OCI-LY7 (cell line): ENCODE results near the gene ADAMTS17. TPM values are rescaled to one million over a fixed set of nuclear protein-coding genes. Genes with fewer than 3 reads are reported as not detected.

Experiments
- BruUV-seq: library from RNA; stranded (reverse); fragments of 400-500 nt; replicated peaks from 2 replicates; lab custom pipeline; 2021; lab: Mats Ljungman, UMichigan
- CTCF ChIA-PET: fragments of 300-600 bp; sonication (Branson Sonifier 250); formaldehyde crosslinking; loops from one replicate; lab custom pipeline; 2022; ENCODE audit warnings: antibody characterized with exemption; ENCODE audit not compliant: unreplicated experiment; lab: Charles Lee
- POLR2A ChIA-PET: fragments of 300-600 bp; sonication (Branson Sonifier 250); formaldehyde crosslinking; loops from one replicate; lab custom pipeline; 2022; ENCODE audit warnings: antibody characterized with exemption; lab: Charles Lee
- DNase-seq: peaks from one replicate; pipeline ENCODE4 v3.0.0-alpha.2; 2015; ENCODE audit warnings: low spot score
- H2AFZ ChIP-seq: fragments of 200-600 bp; sonication (generic), shearing (Covaris generic); 2 replicates; pipeline ENCODE4 v1.6.1; 2014; ENCODE audit warnings: mild to moderate bottlenecking, antibody characterized with exemption, low read length, moderate library complexity
- H3K27ac ChIP-seq: fragments of 200-600 bp; sonication (generic); 2 replicates; pipeline ENCODE4 v1.5.1; 2014; ENCODE audit warnings: mixed run types, low read depth, mild to moderate bottlenecking, moderate library complexity, low read length, inconsistent platforms; ENCODE audit not compliant: poor library complexity, severe bottlenecking
- H3K36me3 ChIP-seq: fragments of 200-600 bp; sonication (generic); 2 replicates; pipeline ENCODE4 v1.6.1; 2014; ENCODE audit warnings: mild to moderate bottlenecking, antibody characterized with exemption, low read length, moderate library complexity, mixed read lengths; ENCODE audit not compliant: insufficient read depth
- H3K4me1 ChIP-seq: fragments of 200-600 bp; sonication (generic); 2 replicates; pipeline ENCODE4 v1.5.1; 2014; ENCODE audit warnings: mild to moderate bottlenecking, low read length; ENCODE audit not compliant: insufficient read depth, poor library complexity, severe bottlenecking
- H3K4me2 ChIP-seq: fragments of 200-600 bp; sonication (generic); 2 replicates; pipeline ENCODE4 v1.6.1; 2014; ENCODE audit warnings: mild to moderate bottlenecking, low read length
- H3K4me3 ChIP-seq: fragments of 200-600 bp; sonication (generic); 2 replicates; pipeline ENCODE4 v1.5.1; 2014; ENCODE audit warnings: mild to moderate bottlenecking, low read depth, low read length; ENCODE audit not compliant: poor library complexity, severe bottlenecking
- H3K79me2 ChIP-seq: fragments of 200-600 bp; sonication (generic); 2 replicates; pipeline ENCODE4 v1.6.1; 2016; ENCODE audit warnings: low read depth, mild to moderate bottlenecking, low read length, moderate library complexity, mixed read lengths; ENCODE audit not compliant: insufficient read depth
- H3K9me2 ChIP-seq: fragments of 200-600 bp; sonication (generic); 2 replicates; pipeline ENCODE4 v1.6.1; 2016; ENCODE audit warnings: mild to moderate bottlenecking, low read length, mixed read lengths; ENCODE audit not compliant: insufficient read depth
- H3K9me3 ChIP-seq: fragments of 200-600 bp; sonication (generic); 2 replicates; pipeline ENCODE4 v1.6.1; 2014; ENCODE audit warnings: mild to moderate bottlenecking, mixed run types, low read length, mixed read lengths
- H4K20me1 ChIP-seq: fragments of 200-600 bp; sonication (generic); 2 replicates; pipeline ENCODE4 v1.6.1; 2014; ENCODE audit warnings: mild to moderate bottlenecking, antibody characterized with exemption, low read length, moderate library complexity, mixed read lengths; ENCODE audit not compliant: insufficient read depth
- EZH2phosphoT487 ChIP-seq: fragments of 200-600 bp; sonication (generic); IDR thresholded peaks from 2 replicates; pipeline ENCODE4 v1.6.1; 2018; ENCODE audit warnings: low read depth, borderline replicate concordance, mild to moderate bottlenecking, mixed run types, antibody characterized with exemption, low read length, moderate library complexity, mixed read lengths
- intact Hi-C: fragments of 100-400 bp; cut with micrococcal nuclease; formaldehyde crosslinking; loops from one replicate; pipeline ENCODE4 v1.10.0; 2022; ENCODE audit not compliant: unreplicated experiment
- total RNA-seq, 2 experiments: library from RNA; depleted of rRNA in 1 of 2; stranded (reverse); fragments of >200 nt in 1 of 2; shearing (Covaris generic) in 1 of 2; gene quantifications; 2 replicates each; pipeline ENCODE4 v1.2.3, GENCODE V29; 2014 to 2022
- TF ChIP-seq, protein P1 (sequence below): fragments of 200-600 bp; sonication (generic); conservative IDR thresholded peaks from 2 replicates; pipeline ENCODE4 v1.5.1; 2014; ENCODE audit warnings: mild to moderate bottlenecking, antibody characterized with exemption, low read length, moderate library complexity, mixed read lengths

The ADAMTS17 gene
- total RNA-seq, 2 experiments from 2014 or later = not detected

DNA sequence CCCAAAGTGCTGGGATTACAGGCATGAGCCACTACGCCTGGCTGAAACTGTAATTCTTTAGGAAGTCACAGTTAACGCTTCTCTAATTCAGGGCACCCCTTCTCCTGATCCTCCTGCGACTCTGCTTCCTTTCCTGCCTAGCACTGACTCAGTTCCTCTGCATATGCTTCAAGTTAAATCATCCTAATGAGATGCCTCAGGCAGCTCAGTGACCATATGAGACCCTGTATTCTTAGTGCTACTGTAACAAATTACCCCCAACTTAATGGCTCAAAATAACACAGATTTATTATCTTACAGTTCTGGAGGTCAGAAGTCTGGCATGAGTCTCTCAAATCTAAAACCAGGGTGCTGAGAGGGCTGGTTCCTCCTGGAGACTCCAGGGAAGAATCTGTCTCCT lies 336.8 kb downstream of the ADAMTS17 start:
- H3K4me3 ChIP-seq = no peak overlapping the region
- no TSS peak for BruUV-seq
- TF ChIP-seq, protein P1, sequence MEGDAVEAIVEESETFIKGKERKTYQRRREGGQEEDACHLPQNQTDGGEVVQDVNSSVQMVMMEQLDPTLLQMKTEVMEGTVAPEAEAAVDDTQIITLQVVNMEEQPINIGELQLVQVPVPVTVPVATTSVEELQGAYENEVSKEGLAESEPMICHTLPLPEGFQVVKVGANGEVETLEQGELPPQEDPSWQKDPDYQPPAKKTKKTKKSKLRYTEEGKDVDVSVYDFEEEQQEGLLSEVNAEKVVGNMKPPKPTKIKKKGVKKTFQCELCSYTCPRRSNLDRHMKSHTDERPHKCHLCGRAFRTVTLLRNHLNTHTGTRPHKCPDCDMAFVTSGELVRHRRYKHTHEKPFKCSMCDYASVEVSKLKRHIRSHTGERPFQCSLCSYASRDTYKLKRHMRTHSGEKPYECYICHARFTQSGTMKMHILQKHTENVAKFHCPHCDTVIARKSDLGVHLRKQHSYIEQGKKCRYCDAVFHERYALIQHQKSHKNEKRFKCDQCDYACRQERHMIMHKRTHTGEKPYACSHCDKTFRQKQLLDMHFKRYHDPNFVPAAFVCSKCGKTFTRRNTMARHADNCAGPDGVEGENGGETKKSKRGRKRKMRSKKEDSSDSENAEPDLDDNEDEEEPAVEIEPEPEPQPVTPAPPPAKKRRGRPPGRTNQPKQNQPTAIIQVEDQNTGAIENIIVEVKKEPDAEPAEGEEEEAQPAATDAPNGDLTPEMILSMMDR = no peak
- TF ChIP-seq EZH2phosphoT487 = no peak
- no peak overlapping the region for H2AFZ ChIP-seq
- H3K79me2 ChIP-seq = no peaks in the 10 kb centered on the region
- no peaks in the 10 kb centered on the region for H3K9me2 ChIP-seq
- H3K9me3 ChIP-seq = no peaks in the 10 kb centered on the region
- no peak overlapping the region for H3K27ac ChIP-seq
- intact Hi-C loops = no loop called here
- no peak overlapping the region for H3K4me2 ChIP-seq
- no peak for DNase-seq
- no peaks in the 10 kb centered on the region for H3K36me3 ChIP-seq
- ChIA-PET CTCF (no interaction called here), POLR2A (no interaction called here)
- H3K4me1 ChIP-seq = no peaks in the 10 kb centered on the region
- H4K20me1 ChIP-seq = no peaks in the 10 kb centered on the region

DNA sequence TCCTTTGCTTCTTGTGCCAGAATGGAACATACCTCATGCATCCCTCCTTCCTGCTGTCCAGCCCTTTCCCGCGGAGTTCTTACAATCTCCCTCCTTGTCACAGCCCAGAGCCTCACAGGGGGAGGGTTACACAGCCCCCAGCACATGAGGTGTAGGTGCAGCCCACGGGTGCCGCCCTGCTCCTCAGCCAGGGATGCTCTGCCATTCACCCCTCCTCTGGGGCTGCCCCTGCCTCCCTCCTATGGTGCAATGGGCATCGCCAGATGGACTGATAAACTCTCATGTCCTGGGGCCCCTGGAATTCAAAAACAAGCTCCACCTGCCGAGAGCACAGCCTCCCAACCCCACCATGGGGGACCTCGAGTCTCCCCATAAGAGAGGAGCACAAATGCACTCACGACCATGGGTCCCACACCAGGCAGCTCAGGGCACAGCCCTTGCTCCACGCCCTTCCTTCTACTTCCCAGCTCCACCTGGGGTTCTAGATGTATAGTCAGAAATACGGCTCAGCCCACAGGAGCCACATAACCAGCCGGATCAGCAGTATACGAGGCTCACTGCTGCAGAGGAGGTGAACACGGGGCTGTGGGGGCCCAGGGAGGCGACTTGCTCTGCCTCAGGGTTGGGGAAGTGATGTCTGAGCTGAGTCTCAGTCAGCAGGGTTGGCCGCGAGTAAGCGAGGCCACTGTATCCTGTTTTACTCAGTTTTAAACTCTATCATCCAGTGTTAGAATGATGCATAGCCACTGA lies 338.8 kb downstream of the ADAMTS17 start:
- ChIA-PET CTCF (no interaction called here), POLR2A (interaction anchor here (0.9 kb wide), 1 partner anchor 280 kb away, joined by 3 read pairs; no protein-coding TSS in a partner anchor)
- no peak overlapping the region for H3K27ac ChIP-seq
- intact Hi-C loops = no loop called here
- H3K9me3 ChIP-seq = no peaks in the 10 kb centered on the region
- no peaks in the 10 kb centered on the region for H3K9me2 ChIP-seq
- no peak for TF ChIP-seq EZH2phosphoT487
- TF ChIP-seq, protein P1 = no peak
- H3K4me1 ChIP-seq = no peaks in the 10 kb centered on the region
- no peak for DNase-seq
- H3K79me2 ChIP-seq = no peaks in the 10 kb centered on the region
- H4K20me1 ChIP-seq = no peaks in the 10 kb centered on the region
- H3K4me3 ChIP-seq = no peak overlapping the region
- no peak overlapping the region for H2AFZ ChIP-seq
- no peak overlapping the region for H3K4me2 ChIP-seq
- no TSS peak for BruUV-seq
- no peaks in the 10 kb centered on the region for H3K36me3 ChIP-seq

DNA sequence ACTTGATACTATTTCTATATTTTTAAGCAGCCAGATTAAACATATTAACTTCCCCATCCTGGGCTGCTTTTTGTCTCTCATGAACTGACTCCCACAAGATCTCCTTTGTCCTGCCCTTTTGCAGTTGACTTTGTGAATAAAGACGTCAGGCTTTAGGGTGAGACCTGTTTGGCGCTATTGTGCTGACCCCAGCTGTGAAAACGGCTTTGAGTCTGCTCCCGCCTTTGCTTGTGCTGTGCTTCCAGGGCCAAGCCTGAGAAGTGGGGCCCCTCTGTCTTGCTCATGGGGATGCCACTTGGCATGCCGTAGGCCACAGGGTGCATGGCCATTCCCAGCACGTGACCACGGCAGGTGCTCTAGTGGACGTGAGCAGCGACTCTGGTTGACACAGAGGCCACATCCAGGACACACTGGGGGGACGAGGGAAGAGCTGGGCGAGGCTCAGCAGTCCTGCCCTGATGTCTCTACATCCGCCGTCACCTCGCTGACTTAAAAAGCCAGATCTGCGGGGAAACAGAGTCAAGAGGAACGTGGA lies 339.6 kb downstream of the ADAMTS17 start:
- Histone ChIP-seq H3K4me1 (no peaks in the 10 kb centered on the region), H3K9me2 (no peaks in the 10 kb centered on the region), H3K36me3 (no peaks in the 10 kb centered on the region), H2AFZ (no peak overlapping the region), H4K20me1 (no peaks in the 10 kb centered on the region), H3K4me2 (no peak overlapping the region), H3K4me3 (no peak overlapping the region), H3K27ac (no peak overlapping the region), H3K79me2 (no peaks in the 10 kb centered on the region), H3K9me3 (no peaks in the 10 kb centered on the region)
- BruUV-seq = no TSS peak
- ChIA-PET POLR2A (interaction anchor here (0.6 kb wide), 1 partner anchor 130 kb away, joined by 4 read pairs; no protein-coding TSS in a partner anchor), CTCF (no interaction called here)
- no peak for DNase-seq
- intact Hi-C loops = no loop called here
- TF ChIP-seq, protein P1 = no peak
- no peak for TF ChIP-seq EZH2phosphoT487
